ENCODE results near the gene USP51.
"Not testable (repeated sequence)": the region's sequence is repeated elsewhere in the genome, so short reads cannot be mapped to it uniquely, and the experiment has no call there.

The USP51 gene

GRCh38 chrX:55465108-55465507 is 24.5 kb downstream of the USP51 start:
- not testable (repeated sequence) for H3K4me2 ChIP-seq (ENCODE audit: low read length, poor library complexity, severe bottlenecking)

GRCh38 chrX:55464050-55464449 is 25.6 kb downstream of the USP51 start:
- not testable (repeated sequence) for H2BK120ac ChIP-seq (ENCODE audit: low read depth, low read length); H3K9me3 ChIP-seq (ENCODE audit: control insufficient read depth, low read length); DNase-seq; H3K4me3 ChIP-seq (ENCODE audit: insufficient read depth in 1 of 2, low read depth in 1 of 2, low read length in 2 of 2); H3K18ac ChIP-seq (ENCODE audit: low read depth in 1 of 2, low read length in 2 of 2); H2BK12ac ChIP-seq (ENCODE audit: low read length in 2 of 2); H3K27ac ChIP-seq (ENCODE audit: low read length, poor library complexity, severe bottlenecking); H3K36me3 ChIP-seq (ENCODE audit: control insufficient read depth in 1 of 2, insufficient read depth in 2 of 2, low read depth in 1 of 2, low read length in 2 of 2); H4K8ac ChIP-seq (ENCODE audit: low read length); H2BK5ac ChIP-seq (ENCODE audit: low read depth, low read length, poor library complexity, severe bottlenecking); H3K23ac ChIP-seq (ENCODE audit: low read length in 2 of 2); H3K4ac ChIP-seq (ENCODE audit: low read depth in 1 of 2, low read length in 2 of 2); H3K4me2 ChIP-seq (ENCODE audit: low read length, poor library complexity, severe bottlenecking); H2BK15ac ChIP-seq (ENCODE audit: low read depth, poor library complexity, severe bottlenecking); H3K9ac ChIP-seq (ENCODE audit: low read length); H2AFZ ChIP-seq (ENCODE audit: low read depth, low read length); H3K4me1 ChIP-seq (ENCODE audit: control insufficient read depth, insufficient read depth, low read depth, low read length); H3K14ac ChIP-seq (ENCODE audit: low read length in 2 of 2); H2AK5ac ChIP-seq (ENCODE audit: low read length, severe bottlenecking); H4K91ac ChIP-seq (ENCODE audit: low read length); H3K79me1 ChIP-seq (replicated peaks; ENCODE audit: low read length, poor library complexity, severe bottlenecking); H3K27me3 ChIP-seq (ENCODE audit: control insufficient read depth in 1 of 2, insufficient read depth in 1 of 2, low read length in 2 of 2)
- WGBS, result no CpG with 5 or more reads among the region's 5 CpGs

More at GRCh38 chrX:55465108-55465507, 24.5 kb downstream of the USP51 start:
- H3K79me1 ChIP-seq (replicated peaks; ENCODE audit: low read length, poor library complexity, severe bottlenecking); H3K27ac ChIP-seq (ENCODE audit: low read length, poor library complexity, severe bottlenecking); H4K91ac ChIP-seq (ENCODE audit: low read length); H3K36me3 ChIP-seq (ENCODE audit: control insufficient read depth in 1 of 2, insufficient read depth in 2 of 2, low read depth in 1 of 2, low read length in 2 of 2); H2BK12ac ChIP-seq (ENCODE audit: low read length in 2 of 2); H4K8ac ChIP-seq (ENCODE audit: low read length); DNase-seq; H3K9ac ChIP-seq (ENCODE audit: low read length); H2BK5ac ChIP-seq (ENCODE audit: low read depth, low read length, poor library complexity, severe bottlenecking); H2AFZ ChIP-seq (ENCODE audit: low read depth, low read length); H2BK15ac ChIP-seq (ENCODE audit: low read depth, poor library complexity, severe bottlenecking); H3K14ac ChIP-seq (ENCODE audit: low read length in 2 of 2); H2BK120ac ChIP-seq (ENCODE audit: low read depth, low read length); H3K18ac ChIP-seq (ENCODE audit: low read depth in 1 of 2, low read length in 2 of 2); H3K4me3 ChIP-seq (ENCODE audit: insufficient read depth in 1 of 2, low read depth in 1 of 2, low read length in 2 of 2); H3K4me1 ChIP-seq (ENCODE audit: control insufficient read depth, insufficient read depth, low read depth, low read length); H3K9me3 ChIP-seq (ENCODE audit: control insufficient read depth, low read length); H3K27me3 ChIP-seq (ENCODE audit: control insufficient read depth in 1 of 2, insufficient read depth in 1 of 2, low read length in 2 of 2); H3K23ac ChIP-seq (ENCODE audit: low read length in 2 of 2); H2AK5ac ChIP-seq (ENCODE audit: low read length, severe bottlenecking); H3K4ac ChIP-seq (ENCODE audit: low read depth in 1 of 2, low read length in 2 of 2): not testable (repeated sequence)
- no CpG with 5 or more reads among the region's 5 CpGs for WGBS

- H3K27ac ChIP-seq (ENCODE audit: low read length, poor library complexity, severe bottlenecking); H2BK12ac ChIP-seq (ENCODE audit: low read length in 2 of 2); H3K14ac ChIP-seq (ENCODE audit: low read length in 2 of 2); H3K18ac ChIP-seq (ENCODE audit: low read depth in 1 of 2, low read length in 2 of 2); H3K9ac ChIP-seq (ENCODE audit: low read length); DNase-seq; H2BK120ac ChIP-seq (ENCODE audit: low read depth, low read length); H4K91ac ChIP-seq (ENCODE audit: low read length); H3K4ac ChIP-seq (ENCODE audit: low read depth in 1 of 2, low read length in 2 of 2); H3K79me1 ChIP-seq (replicated peaks; ENCODE audit: low read length, poor library complexity, severe bottlenecking); H2AK5ac ChIP-seq (ENCODE audit: low read length, severe bottlenecking); H3K4me3 ChIP-seq (ENCODE audit: insufficient read depth in 1 of 2, low read depth in 1 of 2, low read length in 2 of 2); H2BK5ac ChIP-seq (ENCODE audit: low read depth, low read length, poor library complexity, severe bottlenecking); H3K36me3 ChIP-seq (ENCODE audit: control insufficient read depth in 1 of 2, insufficient read depth in 2 of 2, low read depth in 1 of 2, low read length in 2 of 2); H2AFZ ChIP-seq (ENCODE audit: low read depth, low read length); H3K27me3 ChIP-seq (ENCODE audit: control insufficient read depth in 1 of 2, insufficient read depth in 1 of 2, low read length in 2 of 2); H2BK15ac ChIP-seq (ENCODE audit: low read depth, poor library complexity, severe bottlenecking); H3K23ac ChIP-seq (ENCODE audit: low read length in 2 of 2); H3K4me1 ChIP-seq (ENCODE audit: control insufficient read depth, insufficient read depth, low read depth, low read length); H3K9me3 ChIP-seq (ENCODE audit: control insufficient read depth, low read length); H4K8ac ChIP-seq (ENCODE audit: low read length); H3K4me2 ChIP-seq (ENCODE audit: low read length, poor library complexity, severe bottlenecking): not testable (repeated sequence)
- no CpG with 5 or more reads among the region's 4 CpGs for WGBS
Measured at GRCh38 chrX:55459926-55460325, 29.7 kb downstream of the USP51 start.

- H3K79me1 ChIP-seq (replicated peaks; ENCODE audit: low read length, poor library complexity, severe bottlenecking); H2BK12ac ChIP-seq (ENCODE audit: low read length in 2 of 2): not testable (repeated sequence)
- no CpG with 5 or more reads among the region's 5 CpGs for whole genome bisulfite sequencing
Measured at GRCh38 chrX:55459426-55459825, 30.2 kb downstream of the USP51 start.

More at GRCh38 chrX:55459426-55459825, 30.2 kb downstream of the USP51 start:
- not testable (repeated sequence) for H3K9ac ChIP-seq (ENCODE audit: low read length); H3K4me1 ChIP-seq (ENCODE audit: control insufficient read depth, insufficient read depth, low read depth, low read length); H3K18ac ChIP-seq (ENCODE audit: low read depth in 1 of 2, low read length in 2 of 2); H4K8ac ChIP-seq (ENCODE audit: low read length); H3K4me2 ChIP-seq (ENCODE audit: low read length, poor library complexity, severe bottlenecking); H3K23ac ChIP-seq (ENCODE audit: low read length in 2 of 2); H2BK120ac ChIP-seq (ENCODE audit: low read depth, low read length); H2BK15ac ChIP-seq (ENCODE audit: low read depth, poor library complexity, severe bottlenecking); H3K27ac ChIP-seq (ENCODE audit: low read length, poor library complexity, severe bottlenecking); H3K4ac ChIP-seq (ENCODE audit: low read depth in 1 of 2, low read length in 2 of 2); H3K27me3 ChIP-seq (ENCODE audit: control insufficient read depth in 1 of 2, insufficient read depth in 1 of 2, low read length in 2 of 2); H2AK5ac ChIP-seq (ENCODE audit: low read length, severe bottlenecking); H3K14ac ChIP-seq (ENCODE audit: low read length in 2 of 2); H3K4me3 ChIP-seq (ENCODE audit: insufficient read depth in 1 of 2, low read depth in 1 of 2, low read length in 2 of 2); H2AFZ ChIP-seq (ENCODE audit: low read depth, low read length); H3K9me3 ChIP-seq (ENCODE audit: control insufficient read depth, low read length); DNase-seq; H4K91ac ChIP-seq (ENCODE audit: low read length); H2BK5ac ChIP-seq (ENCODE audit: low read depth, low read length, poor library complexity, severe bottlenecking); H3K36me3 ChIP-seq (ENCODE audit: control insufficient read depth in 1 of 2, insufficient read depth in 2 of 2, low read depth in 1 of 2, low read length in 2 of 2)
